Body of pancreas (tissue), 4 donors: ENCODE data around the gene C1QTNF9.

Experiments used
- POLR2A ChIP-seq, 3 donors: fragments of 450-650 bp; IDR thresholded peaks; one replicate each; pipeline ENCODE4 v1.6.1; 2016; ENCODE audit warnings: antibody characterized with exemption in 3 of 3, mild to moderate bottlenecking in 2 of 3
- TF ChIP-seq, protein P1 (sequence below), 7 experiments: fragments of 450-650 bp in 4 of 7; fragments of 200-600 bp in 3 of 7; sonication (generic) in 3 of 7; IDR thresholded peaks; one replicate each; pipeline ENCODE4 v1.5.1; 2016 to 2019; ENCODE audit warnings: antibody characterized with exemption in 7 of 7

DNA sequence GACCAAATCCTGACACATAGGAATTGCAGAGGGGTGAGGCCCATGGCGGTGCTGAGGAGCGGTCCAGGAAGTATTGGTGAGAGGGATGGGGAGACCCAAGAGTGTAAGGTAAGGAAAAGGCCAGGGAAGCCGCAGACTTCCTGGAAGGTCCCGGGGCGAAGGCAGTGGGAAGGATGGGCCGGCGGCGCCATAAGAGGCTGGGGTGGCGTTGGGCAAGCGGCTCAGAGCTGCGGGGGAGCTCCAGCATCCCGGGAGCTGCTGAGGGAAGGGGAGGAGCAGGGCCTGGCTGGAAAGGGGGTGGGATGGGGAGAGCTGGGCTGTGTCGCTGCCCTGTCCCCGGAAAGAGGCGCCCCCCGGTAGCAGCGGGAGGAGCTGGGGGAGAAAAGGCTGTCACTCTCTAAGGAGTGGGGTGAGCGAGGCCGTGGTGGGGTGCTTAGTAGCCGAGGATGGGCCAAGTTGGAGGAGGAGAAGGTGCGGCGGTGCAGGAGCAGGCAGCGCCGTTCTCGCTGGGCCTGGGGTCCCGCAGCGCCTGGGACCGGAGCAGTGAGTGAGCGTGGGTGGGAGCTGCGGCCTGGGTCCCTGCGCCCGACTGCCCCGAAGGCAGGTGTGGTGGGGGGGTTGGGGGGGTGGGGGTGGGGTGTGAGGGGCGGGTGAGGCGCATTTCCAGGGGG lies 30.7 kb downstream of the C1QTNF9 start:
- TF ChIP-seq, protein P1, sequence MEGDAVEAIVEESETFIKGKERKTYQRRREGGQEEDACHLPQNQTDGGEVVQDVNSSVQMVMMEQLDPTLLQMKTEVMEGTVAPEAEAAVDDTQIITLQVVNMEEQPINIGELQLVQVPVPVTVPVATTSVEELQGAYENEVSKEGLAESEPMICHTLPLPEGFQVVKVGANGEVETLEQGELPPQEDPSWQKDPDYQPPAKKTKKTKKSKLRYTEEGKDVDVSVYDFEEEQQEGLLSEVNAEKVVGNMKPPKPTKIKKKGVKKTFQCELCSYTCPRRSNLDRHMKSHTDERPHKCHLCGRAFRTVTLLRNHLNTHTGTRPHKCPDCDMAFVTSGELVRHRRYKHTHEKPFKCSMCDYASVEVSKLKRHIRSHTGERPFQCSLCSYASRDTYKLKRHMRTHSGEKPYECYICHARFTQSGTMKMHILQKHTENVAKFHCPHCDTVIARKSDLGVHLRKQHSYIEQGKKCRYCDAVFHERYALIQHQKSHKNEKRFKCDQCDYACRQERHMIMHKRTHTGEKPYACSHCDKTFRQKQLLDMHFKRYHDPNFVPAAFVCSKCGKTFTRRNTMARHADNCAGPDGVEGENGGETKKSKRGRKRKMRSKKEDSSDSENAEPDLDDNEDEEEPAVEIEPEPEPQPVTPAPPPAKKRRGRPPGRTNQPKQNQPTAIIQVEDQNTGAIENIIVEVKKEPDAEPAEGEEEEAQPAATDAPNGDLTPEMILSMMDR (IDR thresholded peaks at IDR 0.05), result no peak
- no peak for TF ChIP-seq POLR2A (IDR thresholded peaks at IDR 0.05)
